ENCODE measurements around the gene MMP13. TPM values are rescaled to one million over a fixed set of nuclear protein-coding genes. Genes with fewer than 3 reads are reported as not detected.

MMP13 gene
- total RNA-seq, 4 donors from 2014 or later = not detected

DNA sequence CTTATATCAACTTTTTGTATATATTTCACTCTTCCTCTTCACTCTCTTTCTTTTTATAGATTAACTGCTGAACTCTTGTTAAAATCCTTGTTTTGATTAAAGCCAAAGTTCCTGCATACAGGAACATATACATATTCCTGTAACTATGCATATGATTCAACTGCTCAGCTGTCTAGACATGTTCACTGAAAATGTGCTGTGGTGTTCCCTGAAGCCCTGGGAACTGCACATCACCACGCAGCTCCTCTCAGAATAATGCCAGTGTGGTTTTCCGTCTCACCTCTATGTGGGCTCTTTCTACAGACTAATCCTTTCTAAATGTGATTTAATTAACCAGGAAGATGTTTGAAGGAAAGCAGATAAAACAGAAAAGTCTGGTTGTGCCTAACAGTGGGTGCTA lies 55.2 kb downstream of the MMP13 start:
- H3K27me3 ChIP-seq = no peaks in the 10 kb centered on the region

More for the DNA sequence above, 55.2 kb downstream of the MMP13 start:
- Histone ChIP-seq H3K27ac (no peak overlapping the region), H3K4me3 (no peak overlapping the region), H3K36me3 (no peaks in the 10 kb centered on the region), H3K9me3 (no peaks in the 10 kb centered on the region), H3K4me1 (no peaks in the 10 kb centered on the region)
- no peak for TF ChIP-seq EP300 (IDR thresholded peaks at IDR 0.05)
- TF ChIP-seq POLR2A (IDR thresholded peaks at IDR 0.05) = no peak
- TF ChIP-seq, protein P1, sequence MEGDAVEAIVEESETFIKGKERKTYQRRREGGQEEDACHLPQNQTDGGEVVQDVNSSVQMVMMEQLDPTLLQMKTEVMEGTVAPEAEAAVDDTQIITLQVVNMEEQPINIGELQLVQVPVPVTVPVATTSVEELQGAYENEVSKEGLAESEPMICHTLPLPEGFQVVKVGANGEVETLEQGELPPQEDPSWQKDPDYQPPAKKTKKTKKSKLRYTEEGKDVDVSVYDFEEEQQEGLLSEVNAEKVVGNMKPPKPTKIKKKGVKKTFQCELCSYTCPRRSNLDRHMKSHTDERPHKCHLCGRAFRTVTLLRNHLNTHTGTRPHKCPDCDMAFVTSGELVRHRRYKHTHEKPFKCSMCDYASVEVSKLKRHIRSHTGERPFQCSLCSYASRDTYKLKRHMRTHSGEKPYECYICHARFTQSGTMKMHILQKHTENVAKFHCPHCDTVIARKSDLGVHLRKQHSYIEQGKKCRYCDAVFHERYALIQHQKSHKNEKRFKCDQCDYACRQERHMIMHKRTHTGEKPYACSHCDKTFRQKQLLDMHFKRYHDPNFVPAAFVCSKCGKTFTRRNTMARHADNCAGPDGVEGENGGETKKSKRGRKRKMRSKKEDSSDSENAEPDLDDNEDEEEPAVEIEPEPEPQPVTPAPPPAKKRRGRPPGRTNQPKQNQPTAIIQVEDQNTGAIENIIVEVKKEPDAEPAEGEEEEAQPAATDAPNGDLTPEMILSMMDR (IDR thresholded peaks at IDR 0.05) = no peak
- 83 to 93% methylated on average over 2 of the region's 2 CpGs for WGBS, 2 donors
- no peak for DNase-seq (ENCODE audit: low spot score in 2 of 2)

Small RNA genes within 50 kb of the gene (small RNA-seq; reads per million reads assigned to genes)
- not detected for gene RNU7-159P

Other genes starting within 250 kb of the MMP13 start
- gene MMP27, start 250.0 kb downstream of the MMP13 start, total RNA-seq = under 1 TPM in 1 of 4 donors, not detected in 3; 0.78 TPM
- not detected for gene MMP8, start 230.8 kb downstream of the MMP13 start, total RNA-seq
- gene MMP10, start 175.1 kb downstream of the MMP13 start, total RNA-seq = not detected
- gene MMP1, start 157.6 kb downstream of the MMP13 start, total RNA-seq = not detected
- 100 to 1,000 TPM in 2 of 4 donors, 10 to 100 TPM in 1, 1 to 10 TPM in 1; 6.1 to 545 (median 85.1) TPM for gene MMP3, start 112.1 kb downstream of the MMP13 start, total RNA-seq
- not detected for gene MMP12, start 80.8 kb downstream of the MMP13 start, total RNA-seq
- gene DCUN1D5, start 136.4 kb upstream of the MMP13 start, total RNA-seq = 100 to 1,000 TPM in 1 of 4 donors, 10 to 100 TPM in 3; 68.2 to 102 (median 82.9) TPM
- 10 to 100 TPM; 37.8 to 43.1 (median 38.8) TPM for gene DYNC2H1, start 153.7 kb upstream of the MMP13 start, total RNA-seq